Fibroblast of gingiva (primary cell): Measurements from ENCODE around the gene HNRNPF.

Experiments
- DNase-seq: peaks from one replicate; pipeline ENCODE4 v3.0.0-alpha.2; 2011; ENCODE audit warnings: low read depth

The HNRNPF gene

GRCh38 chr10:43421201-43421507 is 12.2 kb upstream of the HNRNPF start:
- no peak for DNase-seq

GRCh38 chr10:43420369-43421200 is 11.6 kb upstream of the HNRNPF start:
- DNase-seq: peak; percentile 94

GRCh38 chr10:43419997-43420368 is 11.0 kb upstream of the HNRNPF start:
- DNase-seq: no peak

GRCh38 chr10:43417950-43418768 is 9.2 kb upstream of the HNRNPF start:
- DNase-seq: no peak

GRCh38 chr10:43415544-43415943 is 6.6 kb upstream of the HNRNPF start:
- no peak for DNase-seq

GRCh38 chr10:43411536-43411935 is 2.5 kb upstream of the HNRNPF start:
- no peak for DNase-seq

GRCh38 chr10:43410345-43410744 is 1.4 kb upstream of the HNRNPF start:
- DNase-seq: no peak

GRCh38 chr10:43409385-43410109 is 561 bp upstream of the HNRNPF start:
- no peak for DNase-seq

- no peak for DNase-seq
Observed at GRCh38 chr10:43408331-43408709, 666 bp downstream of the HNRNPF start.

- peak; percentile 89 for DNase-seq
Observed at GRCh38 chr10:43407576-43408330, 1.2 kb downstream of the HNRNPF start.

GRCh38 chr10:43407148-43407575 is 1.8 kb downstream of the HNRNPF start:
- DNase-seq: peak; percentile 35

GRCh38 chr10:43404704-43405084 is 4.3 kb downstream of the HNRNPF start:
- no peak for DNase-seq

- no peak for DNase-seq
Observed at GRCh38 chr10:43403911-43404703, 4.9 kb downstream of the HNRNPF start.

GRCh38 chr10:43402880-43403452 is 6.0 kb downstream of the HNRNPF start:
- no peak for DNase-seq

GRCh38 chr10:43402176-43402575 is 6.8 kb downstream of the HNRNPF start:
- no peak for DNase-seq

GRCh38 chr10:43401627-43402026 is 7.4 kb downstream of the HNRNPF start:
- no peak for DNase-seq

GRCh38 chr10:43399320-43400310 is 9.4 kb downstream of the HNRNPF start:
- peak; percentile 51 for DNase-seq

GRCh38 chr10:43398939-43399319 is 10.1 kb downstream of the HNRNPF start:
- no peak for DNase-seq

- peak; percentile 76 for DNase-seq
Observed at GRCh38 chr10:43396928-43397624, 11.9 kb downstream of the HNRNPF start.
